GM21360 (cell line): ENCODE measurements around the gene PGBD5.

Experiments
- ATAC-seq: cut with Tn5 transposase; IDR thresholded peaks from one replicate; pipeline ENCODE4 v1.9.1; 2021; ENCODE audit warnings: mild to moderate bottlenecking, moderate library complexity; ENCODE audit not compliant: unreplicated experiment

The PGBD5 gene

DNA sequence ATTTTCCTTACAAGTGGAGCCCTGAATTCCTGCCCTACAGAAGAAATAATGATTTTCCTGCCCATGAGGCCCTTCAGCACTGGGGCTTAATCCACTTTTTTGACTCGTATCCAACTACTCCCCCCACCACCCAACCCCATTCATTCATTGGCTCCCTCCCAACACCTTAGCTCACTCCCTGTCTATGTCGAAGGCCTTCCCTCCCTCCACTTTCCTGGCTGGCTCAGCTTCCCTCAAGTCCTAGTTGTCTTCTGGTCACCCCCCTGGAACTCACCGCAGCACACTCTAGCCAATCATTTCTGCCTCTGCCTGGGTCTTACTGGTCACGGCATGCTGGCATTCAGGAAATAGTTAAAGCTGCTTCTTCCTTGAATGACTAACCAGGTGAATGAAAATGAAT lies 118.9 kb downstream of the PGBD5 start:
- ATAC-seq, result no peak

DNA sequence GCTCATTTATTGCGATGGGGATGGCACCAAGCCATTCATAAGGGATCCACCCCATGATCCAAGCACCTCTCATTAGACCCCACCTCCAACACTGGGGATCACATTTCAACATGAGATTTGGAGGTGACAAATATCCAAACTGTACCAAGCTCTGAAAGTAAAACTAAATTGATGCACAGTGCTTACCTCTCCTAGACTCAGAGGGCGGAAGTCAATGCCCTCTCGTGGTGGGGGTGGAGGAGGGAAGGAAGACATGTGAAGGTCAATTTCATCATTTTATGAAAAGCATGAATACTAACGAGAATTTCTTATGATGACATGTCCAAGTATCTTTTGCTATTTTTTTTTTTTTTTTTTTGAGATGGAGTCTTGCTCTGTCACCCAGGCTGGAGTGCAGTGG lies 120.0 kb downstream of the PGBD5 start:
- ATAC-seq, result peak; percentile 68

DNA sequence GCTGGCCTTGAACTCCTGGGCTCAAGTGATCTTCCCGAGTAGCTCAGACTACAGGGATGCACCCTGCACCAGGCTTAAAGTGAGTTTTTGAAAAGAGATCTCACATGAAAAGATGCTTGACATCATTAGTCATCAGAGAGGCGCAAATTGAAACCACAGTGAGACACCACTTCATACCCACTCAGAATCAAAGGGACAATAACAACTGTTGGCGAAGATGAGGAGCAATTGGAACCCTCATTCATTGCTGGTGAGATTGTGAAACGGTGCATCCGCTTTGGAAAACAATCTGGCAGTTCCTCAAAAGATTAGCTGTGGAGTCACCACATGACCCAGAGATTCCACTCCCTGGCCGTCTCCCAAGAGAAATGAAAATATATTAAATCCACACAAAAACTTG lies 122.3 kb downstream of the PGBD5 start:
- ATAC-seq, result no peak

DNA sequence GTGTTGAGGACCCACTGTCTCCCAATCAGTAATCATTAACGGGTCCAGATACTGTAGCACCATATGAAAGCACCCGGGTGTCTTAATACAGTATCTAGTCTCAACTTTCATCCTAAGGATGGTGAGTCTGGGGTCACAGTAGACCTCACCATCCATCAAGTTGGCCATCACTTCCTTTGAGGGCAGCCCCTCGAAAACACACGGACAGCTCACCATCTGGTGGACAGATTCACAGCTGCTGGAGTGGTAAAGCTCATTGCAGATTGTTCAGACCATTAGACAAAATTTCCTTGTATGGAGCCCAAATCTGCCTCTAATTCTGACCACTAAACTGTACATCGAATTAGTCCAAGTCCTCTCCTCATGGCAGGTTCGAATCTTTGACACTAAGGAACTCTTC lies 123.1 kb downstream of the PGBD5 start:
- ATAC-seq, result no peak

DNA sequence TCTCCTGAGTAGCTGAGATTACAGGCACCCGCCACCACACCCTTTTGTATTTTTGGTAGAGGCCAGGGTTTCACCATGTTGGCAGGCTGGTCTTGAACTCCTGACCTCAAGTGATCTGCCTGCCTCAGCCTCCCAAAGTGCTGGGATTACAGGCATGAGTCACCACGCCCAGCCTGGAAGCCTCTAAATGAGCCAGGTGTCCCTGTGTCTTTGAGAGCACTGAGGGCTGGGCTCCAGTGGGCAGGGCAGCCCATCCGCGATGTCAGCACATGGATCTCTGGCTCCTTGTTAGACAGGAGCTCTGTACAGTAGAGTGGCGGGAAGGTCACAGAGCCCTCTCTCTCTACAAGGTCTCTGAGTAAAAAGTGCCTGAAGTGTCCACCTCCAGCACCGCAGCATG lies 124.3 kb downstream of the PGBD5 start:
- no peak for ATAC-seq

DNA sequence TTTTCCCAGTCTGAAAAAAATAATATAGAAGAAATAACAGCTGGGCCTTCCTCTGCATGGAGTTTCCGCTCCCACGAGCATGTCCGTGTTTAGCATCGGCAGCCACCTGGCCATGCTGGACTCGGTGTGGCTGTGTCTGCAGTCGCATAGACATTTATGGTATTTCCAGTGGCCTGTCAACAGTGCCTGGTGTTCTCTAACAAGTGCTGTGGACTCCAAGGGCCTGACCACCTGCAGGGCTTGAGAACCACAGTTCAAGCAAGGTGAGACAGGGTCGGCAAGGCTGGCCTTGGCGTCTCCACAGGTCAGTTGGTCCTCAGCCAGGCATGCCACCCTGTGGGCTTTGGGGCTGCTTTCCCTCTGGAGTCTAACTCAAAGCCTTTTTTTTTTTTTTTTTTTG lies 124.8 kb downstream of the PGBD5 start:
- no peak for ATAC-seq

DNA sequence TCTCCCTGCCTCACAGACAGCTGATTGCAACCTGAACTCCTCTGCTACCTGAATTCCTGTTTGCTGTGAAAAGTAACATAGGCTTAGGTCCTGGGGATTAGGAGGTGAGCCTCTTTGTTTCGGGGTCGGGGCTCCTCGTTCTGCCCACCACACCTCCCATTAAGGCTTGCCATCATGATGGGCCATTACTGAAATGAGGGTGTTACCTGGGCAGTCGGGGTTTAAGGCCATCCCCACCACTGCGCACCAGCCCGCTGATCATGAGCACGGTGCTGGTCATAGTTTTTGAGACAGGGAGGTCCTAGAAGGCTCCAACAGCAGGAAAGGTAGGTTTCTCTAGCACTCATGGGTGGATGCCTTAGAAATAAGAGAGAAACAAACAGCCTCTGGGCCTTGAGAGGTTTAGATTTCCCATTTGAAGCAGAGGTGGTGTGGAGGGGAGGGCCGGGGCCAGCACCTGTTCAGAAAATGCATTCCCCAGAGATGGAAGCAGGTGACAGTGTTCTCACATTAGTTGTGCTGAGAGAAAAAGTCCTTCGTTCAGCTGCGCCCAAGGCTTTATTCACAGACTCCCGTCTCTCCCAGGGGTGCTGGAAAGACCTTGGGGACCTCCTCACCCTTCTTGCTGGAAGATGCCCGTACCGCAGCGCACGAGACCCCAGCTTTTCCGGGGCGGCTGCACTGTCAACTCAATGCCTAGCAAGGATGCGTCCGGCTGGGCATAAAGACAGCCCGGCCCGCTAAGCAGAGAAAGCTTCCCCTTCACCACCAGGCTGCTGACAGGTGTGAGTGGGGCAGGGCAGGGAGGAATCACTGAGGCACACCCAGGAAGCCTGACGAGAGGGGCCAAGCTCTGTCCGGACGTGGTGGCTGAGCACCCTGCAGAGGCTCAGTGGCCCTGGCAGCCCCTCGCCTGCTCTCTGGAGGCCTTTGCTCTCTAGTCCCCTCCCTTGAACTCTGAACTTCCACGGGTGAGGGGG lies 125.5 kb downstream of the PGBD5 start:
- ATAC-seq, result no peak

DNA sequence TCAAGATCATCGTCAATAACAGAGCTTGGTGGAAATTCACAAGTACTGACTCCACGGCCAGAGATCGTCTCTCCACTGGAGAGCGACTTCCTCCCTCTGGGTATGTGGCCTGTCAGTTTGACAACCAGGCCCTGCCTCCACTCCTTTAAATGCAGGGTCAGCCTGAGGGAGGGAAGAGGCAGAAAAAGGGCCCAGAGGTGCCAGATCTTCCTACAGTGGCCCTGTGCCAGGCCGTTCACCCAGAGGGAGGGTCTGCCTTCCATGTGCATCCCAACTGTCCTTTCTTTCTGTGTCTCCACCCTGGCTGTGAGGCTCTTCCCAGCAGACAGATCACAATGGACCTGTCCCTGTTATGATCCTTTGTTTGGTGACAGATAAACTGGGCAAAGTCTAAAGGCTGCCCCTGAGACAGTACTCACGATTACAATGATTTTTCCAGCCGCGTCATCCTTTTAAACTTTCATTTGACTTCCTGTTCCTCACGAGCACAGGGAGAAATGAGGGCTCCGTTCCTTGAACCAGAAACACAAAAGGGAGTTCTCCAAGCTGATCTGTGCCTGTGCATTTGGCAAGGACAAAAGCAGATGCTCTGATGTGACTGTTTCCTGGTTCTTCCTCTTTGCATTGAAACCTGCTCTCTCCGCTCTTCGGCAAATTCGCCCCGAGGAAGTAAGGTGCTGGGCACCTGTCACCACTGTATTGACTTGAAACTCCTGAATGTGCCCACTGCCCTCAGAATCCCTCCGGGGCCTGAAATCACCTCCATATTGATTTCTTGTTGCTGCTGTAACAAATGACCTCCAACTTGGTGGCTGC lies 126.7 kb downstream of the PGBD5 start:
- no peak for ATAC-seq

DNA sequence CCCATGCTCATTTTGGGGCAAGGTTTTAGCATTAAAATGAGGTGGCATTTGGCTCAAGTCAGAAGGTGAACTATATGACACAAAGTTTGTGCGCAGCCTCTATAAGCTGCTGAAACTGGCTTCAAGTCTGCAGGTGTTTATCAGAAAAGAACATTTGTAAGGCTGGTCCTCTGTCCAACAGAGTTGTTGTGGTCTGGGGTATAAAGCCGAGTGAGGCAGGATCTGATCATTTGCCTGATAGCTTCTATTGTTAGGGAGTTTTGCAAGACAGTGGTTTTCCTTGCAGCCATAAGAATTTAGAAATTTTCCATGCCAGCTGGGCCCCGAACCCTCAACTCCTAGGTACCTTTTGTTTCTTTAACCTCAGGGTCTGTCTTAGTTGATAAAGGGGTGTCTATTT lies 130.8 kb downstream of the PGBD5 start:
- no peak for ATAC-seq

DNA sequence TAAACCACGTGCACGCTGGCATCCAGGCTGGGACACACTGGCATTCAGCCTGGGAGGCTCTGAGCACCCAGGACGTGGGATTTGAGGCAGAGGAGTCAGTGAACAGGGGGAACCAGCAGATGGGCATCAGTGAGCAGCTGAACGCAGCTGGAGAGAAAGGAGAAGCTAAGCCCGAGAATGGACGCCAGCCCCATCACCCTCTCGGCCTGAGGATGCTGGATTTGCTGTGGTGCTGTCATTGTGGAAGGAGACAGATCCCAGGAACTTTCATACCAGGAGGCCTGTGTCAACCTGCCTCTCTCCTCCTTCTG lies 132.8 kb downstream of the PGBD5 start:
- no peak for ATAC-seq

DNA sequence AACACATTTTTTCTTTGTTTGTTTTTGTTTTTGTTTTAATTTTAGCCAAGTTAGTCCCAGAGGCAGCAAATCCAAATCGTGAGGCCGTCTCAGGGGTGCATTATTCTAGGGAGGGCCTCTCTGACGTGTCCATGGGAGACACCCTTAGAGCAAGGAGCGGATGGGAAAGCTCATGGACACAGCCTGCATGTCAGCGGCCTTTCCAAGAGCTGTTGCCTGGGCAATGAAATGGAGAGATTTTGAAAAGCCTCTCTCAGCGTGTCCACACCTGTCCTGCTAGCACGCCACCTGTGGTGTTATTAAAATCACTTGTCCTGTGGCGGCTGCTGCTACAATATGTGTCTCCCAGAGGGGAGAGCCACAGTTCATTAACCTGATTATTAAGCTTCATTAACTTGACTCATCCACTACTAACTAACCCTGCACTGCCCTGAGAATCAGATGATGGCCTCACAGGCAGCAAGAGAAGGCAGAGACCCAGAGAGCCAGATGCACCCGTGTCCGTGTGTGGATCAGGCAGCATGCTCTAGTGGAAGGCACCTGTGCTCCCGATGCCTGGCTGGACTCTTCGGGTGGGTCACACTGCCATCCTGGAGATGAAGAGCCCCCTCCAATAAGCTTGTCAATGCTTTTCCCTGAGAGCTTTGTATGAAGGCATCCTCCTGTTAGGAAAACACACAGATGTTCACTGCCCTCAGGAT lies 133.3 kb downstream of the PGBD5 start:
- ATAC-seq, result no peak

DNA sequence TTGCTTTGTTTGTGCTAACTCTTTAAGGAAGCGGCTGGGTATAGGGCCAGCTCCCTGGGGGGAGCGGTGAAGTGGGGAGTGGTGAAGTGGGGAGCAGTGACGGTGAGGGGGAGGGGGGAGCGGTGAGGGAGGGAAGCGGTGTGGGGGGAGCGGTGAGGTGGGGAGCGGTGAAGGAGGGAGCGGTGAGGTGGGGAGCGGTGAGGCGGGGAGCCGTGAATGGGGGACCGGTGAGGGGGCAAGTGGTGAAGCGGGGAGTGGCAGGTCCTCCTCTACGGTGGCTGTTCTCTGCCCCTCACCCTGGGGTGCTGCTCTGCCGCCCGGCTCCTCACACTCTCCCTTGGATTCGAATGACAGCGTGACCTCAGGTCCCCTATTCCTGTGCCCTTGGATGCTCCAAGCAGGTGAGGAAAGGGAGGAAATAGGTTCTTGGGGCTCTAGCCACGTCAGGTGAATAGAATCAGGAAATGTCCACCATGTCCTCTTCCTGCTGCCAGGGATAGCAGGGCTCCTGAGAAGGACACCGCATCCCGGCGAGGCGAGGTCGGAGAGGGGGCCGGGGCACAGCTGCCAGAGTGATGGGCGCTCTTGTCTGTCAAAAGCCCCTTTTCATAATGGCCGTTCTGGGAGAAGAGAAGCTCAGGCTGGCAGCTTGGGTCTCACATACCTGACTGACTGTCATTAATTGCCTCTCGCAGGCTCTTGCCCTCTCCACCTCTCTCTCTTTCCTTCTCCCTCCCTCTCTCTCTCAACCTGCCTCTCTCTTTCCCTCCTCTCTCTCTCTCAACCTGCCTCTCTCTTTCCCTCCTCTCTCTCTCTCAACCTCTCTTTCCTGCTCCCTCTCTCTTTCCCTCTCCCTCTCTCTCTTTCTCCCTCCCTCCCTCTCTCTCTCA lies 134.2 kb downstream of the PGBD5 start:
- no peak for ATAC-seq

DNA sequence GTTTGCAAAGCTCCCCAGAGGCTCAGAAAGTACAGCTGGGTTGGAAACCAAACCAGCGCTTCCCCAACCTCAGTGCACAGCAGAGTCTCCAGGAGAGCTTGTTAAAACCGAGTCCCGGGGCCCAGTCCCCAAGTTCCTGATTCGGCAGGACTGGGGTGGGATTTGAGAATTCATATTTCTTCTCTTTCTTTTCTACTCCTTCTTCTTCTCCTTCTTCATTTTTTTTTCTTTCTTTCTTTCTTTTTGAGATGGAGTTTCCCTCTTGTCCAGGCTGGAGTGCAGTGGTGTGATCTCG lies 136.8 kb downstream of the PGBD5 start:
- ATAC-seq, result no peak

DNA sequence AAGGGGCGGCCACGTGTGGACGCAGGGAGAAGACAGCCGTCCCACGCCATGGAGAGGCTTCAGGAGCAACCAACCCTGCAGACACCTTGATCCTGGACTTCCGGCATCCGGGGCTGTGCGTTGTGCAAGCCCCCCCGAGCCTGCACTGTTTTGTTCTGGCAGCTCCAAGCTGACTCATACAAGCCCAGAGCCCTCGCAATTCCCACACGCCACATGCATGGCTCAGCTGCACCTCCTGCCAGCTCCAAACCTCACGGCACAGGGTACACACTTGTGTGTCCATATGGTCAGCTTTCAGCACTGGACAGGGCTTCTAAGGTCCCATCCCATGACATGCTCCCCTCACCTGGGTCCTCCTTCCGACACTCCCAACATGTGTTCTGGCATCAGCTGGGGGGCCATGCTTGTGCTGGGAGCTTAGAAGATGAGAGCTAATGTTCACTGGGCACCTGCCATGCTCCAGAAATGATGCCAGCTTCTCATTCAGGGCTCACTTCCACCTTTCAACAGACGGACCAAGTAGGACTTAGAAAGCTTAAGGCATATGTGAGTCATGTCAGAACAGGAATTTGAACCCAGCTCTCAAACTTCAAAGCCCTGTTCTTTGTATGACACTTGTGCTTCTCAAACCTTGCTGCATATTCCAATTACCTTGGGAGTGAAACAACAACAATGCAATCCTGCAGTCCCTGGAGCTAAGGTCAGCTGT lies 137.3 kb downstream of the PGBD5 start:
- no peak for ATAC-seq

DNA sequence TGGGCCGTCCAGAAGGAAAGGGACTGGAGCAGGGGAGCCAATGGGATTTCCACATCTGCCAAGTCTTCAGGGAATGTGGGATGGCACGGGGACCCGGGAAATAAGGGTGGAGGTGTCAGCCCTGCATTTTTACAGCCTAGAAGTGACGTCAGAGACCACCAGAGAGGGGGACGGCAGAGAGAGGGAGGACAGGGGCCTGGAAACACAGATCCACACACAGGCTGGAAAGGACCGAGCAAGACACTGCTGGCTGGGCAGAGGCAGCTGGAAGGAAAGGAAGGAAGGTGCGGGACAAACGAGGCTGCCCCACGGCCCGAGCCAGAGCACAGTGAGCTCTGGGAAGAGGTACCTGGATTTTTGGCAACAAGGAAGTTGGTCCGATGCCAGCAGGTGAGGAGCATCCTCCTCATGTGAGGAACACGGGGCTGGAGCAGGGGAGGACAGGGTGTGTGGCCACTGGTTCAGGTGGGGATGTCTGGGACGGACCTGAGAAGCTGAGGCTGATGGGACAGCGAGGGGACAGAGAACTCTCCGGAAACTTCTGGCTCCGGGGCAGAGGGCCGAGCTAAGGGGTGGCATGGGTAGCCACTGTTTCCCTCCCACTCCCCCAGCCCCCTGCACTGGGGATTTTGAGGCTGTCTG lies 138.3 kb downstream of the PGBD5 start:
- no peak for ATAC-seq

DNA sequence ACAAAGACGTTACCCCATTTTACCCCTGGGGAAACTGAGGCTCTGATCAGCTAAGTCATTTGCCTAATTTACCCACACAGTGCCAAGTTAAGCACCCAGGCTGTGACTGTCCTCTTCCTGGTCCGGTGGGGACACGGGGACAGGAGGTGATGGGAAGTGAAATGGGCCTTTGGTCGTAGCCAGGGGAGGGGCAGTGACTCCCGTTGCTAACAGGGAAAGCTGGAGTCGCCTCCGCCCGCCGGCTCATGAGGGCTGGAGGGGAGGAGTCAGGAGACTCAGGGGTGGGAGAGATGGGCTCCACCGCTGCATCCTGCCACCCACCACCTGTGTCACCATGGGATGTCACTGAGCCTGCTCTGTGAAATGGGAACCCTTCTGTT lies 139.3 kb downstream of the PGBD5 start:
- no peak for ATAC-seq

DNA sequence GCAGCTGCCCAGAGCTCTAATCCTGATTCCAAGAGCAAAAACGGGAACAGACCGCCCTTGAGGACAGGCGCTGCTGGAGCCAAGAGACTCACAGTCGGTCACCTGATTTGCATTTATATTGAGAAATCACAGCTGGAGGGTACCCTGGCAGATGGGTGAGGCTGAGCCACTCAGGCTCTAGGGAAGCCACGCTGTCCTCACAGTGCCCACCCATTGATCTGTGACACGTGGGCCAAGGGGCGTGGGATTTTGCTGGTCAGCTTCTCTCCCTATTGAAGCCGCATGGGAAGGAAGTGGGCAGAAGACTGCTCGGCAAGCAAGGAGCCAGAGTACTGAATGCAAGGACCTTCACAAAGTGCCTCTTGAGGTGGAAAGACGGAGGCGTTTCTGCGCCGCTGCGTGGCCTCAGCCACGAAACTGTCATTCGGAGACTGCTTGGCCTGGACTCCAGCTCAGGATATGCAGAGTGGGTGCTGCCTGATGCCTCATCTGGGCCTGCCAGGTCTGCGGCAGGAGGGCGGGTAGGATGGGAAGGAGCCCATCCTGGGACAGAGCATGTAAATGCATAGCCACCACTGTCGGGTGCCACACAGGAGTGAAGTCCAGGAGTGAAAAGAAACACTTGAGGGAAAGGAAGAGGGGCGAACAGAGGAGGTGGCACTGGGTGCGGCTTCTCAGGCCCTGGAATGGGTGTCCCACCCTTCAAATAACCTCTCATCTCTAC lies 139.8 kb downstream of the PGBD5 start:
- no peak for ATAC-seq

DNA sequence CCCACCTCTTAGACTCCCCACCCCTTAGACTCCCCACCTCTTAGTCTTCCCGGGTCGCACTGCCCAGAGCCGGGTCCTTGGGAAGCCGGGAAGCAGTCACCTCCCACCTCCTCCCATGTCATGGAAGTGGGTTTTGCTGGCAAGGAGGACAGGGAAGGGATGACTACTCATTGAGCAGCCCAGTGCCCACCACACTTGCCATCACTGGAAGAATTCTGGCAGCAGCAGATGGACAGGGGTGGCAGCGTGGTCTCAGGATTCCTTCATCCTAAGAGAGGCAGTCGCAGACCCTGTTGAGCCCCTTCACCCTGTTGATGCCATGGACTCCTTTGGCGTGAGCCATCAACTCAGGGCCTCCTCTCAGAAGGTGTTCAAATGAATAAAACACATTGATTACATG lies 140.8 kb downstream of the PGBD5 start:
- ATAC-seq, result no peak

DNA sequence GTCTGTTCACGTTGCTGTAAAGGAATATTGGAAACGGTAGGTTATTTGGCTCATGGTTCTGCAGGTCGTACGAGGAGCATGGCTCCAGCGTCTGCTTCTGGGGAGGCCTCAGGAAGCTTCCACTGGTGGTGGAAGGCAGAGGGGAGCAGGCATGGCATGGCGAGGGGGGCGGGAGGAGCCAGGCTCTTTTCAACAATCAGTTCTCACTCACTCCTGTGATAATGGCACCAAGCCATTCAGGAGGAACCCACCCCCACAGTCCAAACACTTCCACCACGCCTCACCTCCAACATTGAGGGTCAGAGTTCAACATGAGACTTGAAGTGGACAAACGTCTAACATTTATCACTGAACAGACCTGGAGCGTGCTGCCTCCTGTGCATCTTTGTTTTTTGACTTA lies 141.2 kb downstream of the PGBD5 start:
- ATAC-seq, result no peak
